Stimulated activated CD4-positive, alpha-beta T cell treated with anti-CD3 and anti-CD28 coated beads, Interleukin-15, amount 100 ng/mL, for 24 hours (primary cell): ENCODE measurements around the gene WDR37.
"Not testable (repeated sequence)": the region's sequence is repeated elsewhere in the genome, so short reads cannot be mapped to it uniquely, and the experiment has no call there.

ENCODE experiments used
- DNase-seq: peaks from one replicate; pipeline ENCODE4 v3.0.0-alpha.2; 2020

The WDR37 gene, protein sequence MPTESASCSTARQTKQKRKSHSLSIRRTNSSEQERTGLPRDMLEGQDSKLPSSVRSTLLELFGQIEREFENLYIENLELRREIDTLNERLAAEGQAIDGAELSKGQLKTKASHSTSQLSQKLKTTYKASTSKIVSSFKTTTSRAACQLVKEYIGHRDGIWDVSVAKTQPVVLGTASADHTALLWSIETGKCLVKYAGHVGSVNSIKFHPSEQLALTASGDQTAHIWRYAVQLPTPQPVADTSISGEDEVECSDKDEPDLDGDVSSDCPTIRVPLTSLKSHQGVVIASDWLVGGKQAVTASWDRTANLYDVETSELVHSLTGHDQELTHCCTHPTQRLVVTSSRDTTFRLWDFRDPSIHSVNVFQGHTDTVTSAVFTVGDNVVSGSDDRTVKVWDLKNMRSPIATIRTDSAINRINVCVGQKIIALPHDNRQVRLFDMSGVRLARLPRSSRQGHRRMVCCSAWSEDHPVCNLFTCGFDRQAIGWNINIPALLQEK

DNA sequence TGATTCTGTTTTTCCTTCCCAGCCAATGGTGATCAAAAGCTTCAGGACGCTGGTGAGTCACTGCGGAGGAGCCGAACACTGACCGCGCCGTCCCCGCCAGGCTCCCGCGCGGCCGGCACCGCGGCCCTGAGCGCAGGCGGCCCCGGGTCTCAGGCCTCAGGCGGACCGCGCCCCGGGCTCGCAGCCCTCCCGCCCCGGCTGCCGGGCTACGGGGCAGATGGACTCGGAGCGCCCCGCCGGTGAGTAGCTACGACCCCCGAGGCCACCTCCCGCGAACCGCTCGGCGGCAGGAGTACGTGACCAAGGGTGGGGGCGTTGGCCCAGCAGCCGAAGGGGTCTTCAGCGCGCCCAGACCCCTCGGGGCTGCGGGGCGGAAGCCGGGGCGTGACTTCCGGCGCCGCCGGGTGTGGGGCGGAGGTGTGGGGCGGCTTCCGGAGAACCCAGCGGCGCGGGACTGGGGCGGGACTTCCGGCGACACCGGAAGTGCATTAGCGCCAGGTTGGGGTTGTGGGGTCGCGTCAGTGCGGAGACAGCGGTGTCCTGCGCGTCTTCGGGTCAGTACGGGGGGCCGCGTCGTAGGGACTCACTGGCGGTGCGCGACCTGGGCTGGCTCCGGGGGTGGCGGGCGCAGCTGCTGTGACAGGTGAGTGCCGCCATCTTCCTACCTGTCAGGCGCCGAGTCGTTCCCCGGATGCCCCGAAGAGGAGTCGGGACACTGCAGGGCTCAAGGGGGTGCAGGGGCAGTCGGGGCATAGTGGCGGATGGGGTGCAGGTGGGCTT is at the start of gene WDR37:
TSS of gene WDR37 (plus strand) at position 60 of the 780 bp plus-strand sequence. CDS start 15,771 bp downstream, outside the sequence.
- DNase-seq: peak; percentile 92

DNA sequence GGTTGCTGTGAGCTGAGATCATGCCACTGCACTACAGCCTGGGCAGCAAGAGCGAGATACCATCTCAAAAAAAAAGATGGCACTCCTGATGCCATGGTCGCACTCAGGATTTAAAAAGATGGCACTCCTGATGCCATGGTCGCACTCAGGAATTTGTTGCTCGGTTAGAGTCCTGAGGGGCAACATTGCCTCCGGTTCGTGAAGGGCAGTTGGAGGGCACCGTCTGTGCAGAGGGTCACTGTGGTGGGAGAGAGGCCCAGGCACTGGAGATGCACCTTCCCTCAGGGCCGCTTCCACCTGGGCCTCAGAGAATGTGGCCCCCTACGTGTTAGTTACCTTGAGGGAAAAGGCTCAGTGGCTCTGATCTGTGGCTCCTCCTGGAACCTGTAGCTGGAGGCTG is 49.6 kb upstream of the WDR37 start:
- no peak for DNase-seq

DNA sequence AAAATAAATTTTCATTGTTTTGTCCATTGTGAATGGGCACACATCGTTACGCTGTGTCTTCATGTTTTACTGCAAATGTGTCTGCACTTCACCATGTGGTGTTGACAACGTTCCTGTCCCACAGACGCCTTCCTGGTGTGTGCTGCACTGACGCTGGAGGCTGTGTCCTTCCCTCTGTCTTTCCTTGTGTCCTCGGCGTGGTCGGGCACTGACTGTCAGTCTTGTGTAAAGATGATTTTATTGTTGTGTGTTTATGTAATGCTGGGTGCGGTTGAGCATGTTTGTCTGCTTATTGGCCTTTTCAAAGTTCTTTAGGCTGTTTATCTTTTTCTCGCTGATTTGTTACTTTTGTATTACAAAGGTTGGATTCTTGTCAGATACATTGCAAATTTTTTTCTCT is 48.6 kb upstream of the WDR37 start:
- DNase-seq: no peak

DNA sequence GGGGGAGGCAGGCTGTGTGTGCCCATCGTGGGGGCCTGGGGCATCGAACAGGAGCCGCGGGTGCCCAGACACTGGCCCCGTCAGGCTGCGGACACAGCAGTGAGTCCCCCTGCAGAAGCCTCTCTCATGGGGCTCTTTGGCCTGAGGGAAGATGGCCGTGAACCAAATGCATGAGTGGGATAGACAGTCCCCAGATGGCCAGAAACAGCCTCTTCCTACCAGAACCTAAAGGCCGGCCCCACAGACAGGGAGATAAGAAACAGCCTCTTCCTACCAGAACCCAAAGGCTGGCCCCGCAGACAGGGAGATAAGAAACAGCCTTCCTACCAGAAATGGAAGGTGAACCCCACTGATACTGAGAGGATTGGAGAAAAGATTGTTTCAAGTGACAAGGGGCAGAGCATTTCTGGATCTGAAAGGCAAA is 47.1 kb upstream of the WDR37 start:
- DNase-seq: no peak

DNA sequence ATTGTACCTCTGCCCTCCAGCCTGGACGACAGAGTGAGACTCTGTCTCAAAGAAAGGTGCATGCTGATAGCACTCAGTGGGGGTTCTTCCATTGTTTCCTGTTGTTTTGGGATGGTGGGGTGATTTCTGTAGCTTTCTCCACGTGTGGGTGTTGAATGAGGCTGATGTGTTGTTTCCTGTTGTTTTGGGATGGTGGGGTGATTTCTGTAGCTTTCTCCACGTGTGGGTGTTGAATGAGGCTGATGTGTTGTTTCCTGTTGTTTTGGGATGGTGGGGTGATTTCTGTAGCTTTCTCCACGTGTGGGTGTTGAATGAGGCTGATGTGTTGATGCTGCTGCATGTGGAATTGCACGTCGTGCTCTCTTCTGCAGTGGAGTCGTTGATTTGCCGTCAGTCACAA is 46.2 kb upstream of the WDR37 start:
- DNase-seq: not testable (repeated sequence)

DNA sequence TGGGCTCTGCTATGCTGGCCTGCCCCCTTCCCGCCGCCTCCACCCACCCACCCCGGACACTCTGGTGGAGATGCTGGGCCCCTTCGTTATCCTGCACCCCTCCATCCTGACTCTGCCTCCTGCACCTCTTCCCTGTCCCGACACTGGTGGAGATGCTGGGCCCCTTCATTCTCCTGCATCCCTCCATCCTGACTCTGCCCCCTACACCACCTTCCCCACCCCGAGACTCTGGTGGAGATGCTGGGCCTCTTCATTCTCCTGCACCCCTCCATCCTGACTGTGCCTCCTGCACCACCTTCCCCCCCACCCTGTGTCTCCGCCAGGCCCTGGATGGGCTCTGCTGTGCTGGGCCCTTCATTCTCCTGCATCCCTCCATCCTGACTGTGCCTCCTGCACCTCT is 45.5 kb upstream of the WDR37 start:
- DNase-seq: no peak

DNA sequence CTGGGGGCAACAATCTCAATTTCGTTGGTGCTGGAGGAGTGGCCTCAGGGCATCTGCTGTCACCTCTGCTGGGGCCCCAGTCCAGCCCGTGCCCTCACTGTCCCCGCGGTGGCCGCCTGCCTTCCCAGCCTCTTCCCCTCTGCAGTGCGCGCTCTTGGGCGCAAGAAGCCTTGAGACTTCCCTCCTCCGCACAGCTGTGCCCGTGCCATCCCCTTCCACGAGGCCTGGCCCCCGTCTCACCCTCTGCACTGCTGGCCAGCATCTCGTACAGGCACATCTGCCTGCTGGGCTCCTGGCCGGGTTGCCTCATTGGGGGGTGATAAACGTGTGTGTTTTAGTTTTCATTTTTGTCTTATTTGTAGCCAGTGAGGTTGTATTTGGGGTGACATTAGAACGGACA is 44.5 kb upstream of the WDR37 start:
- DNase-seq: no peak

DNA sequence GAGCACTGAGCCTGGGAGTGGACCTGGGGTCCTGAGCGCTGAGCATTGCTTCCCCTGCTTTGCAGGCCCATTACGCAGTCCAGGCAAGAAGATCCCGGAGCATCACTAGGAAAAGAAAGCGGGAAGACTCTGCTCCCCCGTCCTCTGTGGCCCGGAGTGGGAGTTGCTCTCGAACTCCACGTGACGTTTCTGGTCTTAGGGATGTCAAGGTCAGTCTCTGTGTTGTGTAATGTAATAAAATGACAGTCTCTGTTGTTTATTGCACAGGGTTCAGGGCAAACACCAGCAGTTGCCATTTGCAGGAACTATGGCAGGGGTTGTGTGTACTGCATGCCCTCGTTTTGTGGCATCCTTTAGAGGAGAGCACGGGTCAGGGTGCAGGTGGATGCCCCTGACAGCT is 40.5 kb upstream of the WDR37 start:
- DNase-seq: no peak

DNA sequence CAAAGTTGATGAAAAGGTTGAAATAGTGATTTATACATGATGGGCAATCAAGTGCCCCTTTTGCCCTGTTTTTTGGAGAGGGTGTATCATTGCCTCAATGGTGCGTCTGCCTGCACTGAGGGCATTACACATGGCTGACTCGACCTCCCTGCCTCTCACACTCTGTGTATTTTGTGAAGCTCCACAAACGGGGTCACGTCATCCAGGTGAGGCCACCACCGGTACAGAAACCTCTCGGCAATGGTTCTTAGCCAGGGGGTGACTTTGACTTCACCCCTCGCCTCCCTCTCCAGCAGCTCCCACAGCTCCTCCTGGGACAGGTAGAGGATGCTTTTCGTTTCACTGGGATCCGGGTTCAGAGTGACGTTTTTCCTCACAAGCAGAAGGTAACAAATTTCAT is 36.8 kb upstream of the WDR37 start:
- no peak for DNase-seq

DNA sequence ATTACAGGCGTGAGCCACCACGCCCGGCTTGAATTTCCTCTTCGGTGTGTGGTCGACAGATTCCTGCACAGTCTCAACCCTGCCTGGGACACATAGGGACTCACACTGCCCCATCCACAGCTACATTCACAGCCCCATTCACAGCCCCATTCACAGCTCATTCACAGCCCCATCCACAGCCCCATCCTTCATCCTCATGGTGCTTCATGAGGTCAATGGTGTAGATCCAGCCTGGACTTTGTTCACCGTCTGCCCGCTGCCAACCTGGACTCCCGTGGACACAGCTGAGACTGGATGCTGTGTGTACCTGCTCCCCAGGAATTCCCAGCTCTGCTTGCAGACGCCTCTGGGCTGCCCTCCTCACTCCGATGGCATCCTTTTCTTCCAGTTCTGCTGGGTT is 35.7 kb upstream of the WDR37 start:
- no peak for DNase-seq

DNA sequence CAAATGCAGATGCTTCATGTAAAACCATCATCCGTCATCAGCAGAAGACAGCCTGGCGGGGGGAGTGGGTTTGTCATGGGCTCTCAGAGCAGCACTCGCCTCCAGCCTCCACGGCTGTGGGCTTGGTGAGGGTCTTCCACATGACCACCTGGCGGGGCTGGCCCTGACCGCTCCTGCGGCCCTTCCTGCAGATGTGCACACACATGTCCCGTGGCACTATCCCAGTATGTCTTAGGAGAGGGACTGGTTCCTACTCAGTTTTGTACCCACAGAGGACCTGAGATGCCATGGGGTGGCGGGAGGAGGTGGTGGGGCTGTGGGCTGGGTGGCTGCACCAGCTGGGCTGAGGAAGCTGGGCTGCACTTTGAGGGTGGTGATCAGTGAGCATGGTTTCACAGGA is 35.2 kb upstream of the WDR37 start:
- no peak for DNase-seq

DNA sequence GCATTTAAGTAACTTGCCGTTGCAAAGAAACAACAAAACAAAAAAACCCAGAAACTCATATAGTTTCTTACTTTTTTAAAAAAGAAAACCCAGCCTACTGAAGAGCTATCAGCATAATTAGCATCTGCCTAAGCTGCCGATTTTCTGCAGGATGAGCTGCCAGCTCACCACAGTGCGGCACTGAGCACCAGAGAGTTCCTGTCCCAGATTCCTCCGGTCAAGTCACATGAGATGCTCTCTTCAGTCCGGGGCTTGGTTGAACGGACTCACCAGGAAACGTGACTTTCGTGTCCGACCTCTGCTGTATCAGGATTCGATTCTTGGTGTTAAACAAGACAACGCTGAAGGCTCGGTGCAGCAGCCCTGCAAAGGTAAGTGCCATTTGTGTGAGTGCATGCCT is 33.8 kb upstream of the WDR37 start:
- no peak for DNase-seq

DNA sequence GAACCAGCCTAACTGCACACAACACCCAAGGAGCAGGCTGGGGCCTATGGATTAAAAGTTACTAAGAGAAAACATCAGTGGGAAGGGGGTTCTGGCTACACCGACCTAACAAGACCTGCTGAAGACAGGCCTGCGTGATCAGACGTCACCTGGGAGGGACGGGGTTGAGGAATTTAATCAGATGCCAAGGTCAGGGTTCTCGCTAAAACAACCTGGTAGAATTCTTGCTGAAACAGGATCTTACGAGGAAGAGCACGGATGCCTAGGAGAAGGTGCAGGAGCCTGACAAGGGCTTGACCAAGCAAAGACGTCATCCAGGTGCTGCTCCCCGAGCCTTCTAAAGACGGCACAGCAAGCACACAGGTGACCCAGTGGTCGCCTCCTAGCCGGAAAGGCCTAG is 32.1 kb upstream of the WDR37 start:
- DNase-seq: no peak

DNA sequence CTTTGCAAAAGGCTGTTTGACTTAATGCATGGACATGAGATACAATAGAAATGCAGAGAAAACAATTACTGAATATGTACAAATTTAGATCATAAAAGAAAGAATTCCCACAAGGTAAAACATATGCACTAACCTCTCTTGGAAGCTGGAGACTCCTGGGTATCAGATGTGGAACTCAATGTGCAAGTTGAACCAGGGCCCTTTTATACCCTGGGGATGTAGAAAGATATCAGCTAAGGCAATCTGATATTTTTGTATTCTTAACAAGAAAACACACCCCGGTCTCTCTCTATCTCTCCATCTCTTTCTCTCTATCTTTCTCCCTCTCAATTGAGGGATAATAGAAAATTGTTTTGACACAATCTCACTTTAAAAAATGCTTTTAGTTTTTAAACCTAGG is 30.5 kb upstream of the WDR37 start, which contains the start of gene IDI2:
TSS of gene IDI2 (minus strand) at position 177 of the 400 bp plus-strand sequence. CDS start 1,136 bp downstream, outside the sequence.
- no peak for DNase-seq

DNA sequence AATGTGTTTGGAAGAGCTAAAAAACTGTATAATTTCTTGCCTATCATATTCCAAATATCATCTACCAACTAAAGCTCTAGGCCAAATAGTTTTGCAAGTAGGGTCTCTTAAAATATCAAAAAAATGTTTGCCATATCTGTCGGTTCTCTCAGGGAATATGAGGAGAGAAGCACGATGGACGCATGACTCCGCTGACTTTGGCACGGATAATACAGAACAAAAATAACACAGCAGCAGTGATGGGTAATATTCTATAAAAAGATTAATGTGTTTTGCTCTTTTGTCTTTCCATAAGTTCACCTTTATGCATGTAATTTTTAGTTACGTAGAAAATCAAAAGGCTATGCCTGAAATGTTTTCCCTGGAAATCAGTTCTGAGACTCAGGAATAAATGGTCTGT is 29.6 kb upstream of the WDR37 start:
- DNase-seq: no peak

DNA sequence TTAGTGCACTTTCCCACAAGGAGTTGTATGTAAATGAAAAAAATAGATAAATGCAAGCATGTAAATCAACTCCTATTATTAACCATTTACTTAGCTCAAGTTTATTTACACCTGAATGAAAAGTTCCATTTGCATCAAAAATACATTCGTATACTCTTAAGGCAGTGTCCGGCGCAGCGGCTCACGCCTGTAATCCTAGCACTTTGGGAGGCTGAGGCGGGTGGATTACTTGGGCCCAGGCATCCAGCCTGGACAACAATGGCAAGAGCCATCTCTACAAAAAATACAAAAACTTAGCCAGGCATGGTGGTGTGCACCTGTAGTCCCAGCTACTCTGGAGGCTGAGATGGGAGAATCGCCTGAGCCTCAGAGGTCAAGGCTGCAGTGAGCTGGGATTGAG is 26.3 kb upstream of the WDR37 start:
- DNase-seq: no peak

DNA sequence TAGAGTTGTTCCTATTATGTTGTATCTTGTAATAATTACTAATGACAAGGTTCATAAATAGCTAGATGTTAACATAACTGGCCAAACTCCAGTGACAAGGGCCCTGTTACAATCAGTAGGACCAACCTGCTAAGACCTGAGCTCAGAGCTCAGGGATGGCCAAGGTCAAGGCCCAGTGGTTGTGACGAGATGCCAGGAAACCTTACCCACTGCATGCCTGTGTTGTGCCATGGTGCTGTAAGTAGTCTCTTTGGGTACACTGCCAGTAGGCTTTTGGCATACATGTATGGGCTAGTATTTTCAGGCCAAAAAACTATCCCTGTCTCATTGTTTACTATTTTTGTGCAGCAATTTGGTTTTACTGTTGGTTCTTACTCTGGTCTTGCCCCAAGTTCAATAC is 22.6 kb upstream of the WDR37 start:
- no peak for DNase-seq

DNA sequence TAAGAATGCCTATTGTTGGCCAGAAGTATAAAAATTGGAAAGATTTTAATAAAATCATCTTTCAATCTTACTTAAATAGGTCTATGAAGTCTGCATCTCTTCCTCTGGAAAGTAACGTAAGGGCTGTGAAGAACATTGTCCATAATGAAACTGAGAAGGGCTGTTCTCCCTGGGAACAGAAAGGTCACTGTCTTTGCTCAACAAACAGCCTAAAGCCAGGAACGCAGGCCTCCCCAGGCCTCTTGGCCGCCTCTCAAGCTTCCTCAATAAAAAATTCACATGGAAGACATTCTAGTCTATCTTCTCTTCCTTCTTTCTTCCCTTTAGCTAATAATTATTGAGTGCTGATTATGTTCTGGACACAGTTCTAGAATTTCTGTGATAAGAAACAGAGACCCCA is 21.4 kb upstream of the WDR37 start:
- no peak for DNase-seq

DNA sequence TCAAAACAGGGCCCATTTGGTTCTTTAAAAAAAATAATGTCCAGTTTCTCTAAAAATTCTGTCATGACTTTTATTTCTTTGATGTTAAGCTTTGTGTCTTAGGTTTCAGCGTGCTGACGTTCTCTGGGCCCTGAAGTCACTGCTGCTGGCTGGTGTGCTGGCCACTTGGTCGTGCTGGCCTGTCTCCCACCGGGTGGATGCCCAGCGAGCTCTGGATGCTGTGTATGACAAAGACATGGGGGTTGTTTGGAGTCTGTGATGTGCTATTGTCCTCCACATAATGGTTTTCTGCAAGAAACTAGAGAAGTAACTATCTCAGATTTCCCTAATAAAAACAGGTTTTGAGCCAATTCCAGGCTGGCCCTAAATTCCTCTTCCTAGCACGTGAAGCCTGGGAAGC is 21.0 kb upstream of the WDR37 start:
- DNase-seq: no peak

DNA sequence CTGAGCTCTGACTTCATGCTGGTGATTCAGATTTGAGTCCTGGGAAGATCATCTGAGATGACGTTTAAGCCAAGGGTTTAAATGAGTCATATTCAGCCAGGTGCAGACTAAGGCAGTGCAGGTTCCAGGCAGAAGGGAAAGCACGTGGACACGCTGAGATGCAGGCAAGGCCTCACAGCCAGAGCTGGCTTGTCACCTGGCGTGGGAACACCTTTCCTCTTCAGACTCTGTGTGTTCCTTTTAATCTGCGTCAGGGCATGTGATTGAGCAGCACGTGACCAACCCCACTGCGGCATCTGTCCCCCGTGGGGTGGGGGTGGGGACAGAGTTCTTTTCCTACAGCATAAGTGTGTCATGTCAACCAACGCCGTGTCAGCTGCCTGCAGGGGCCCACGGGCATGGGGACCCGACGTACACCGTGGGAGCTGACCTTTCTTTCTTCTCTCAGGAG is 19.8 kb upstream of the WDR37 start:
- peak; percentile 38 for DNase-seq

DNA sequence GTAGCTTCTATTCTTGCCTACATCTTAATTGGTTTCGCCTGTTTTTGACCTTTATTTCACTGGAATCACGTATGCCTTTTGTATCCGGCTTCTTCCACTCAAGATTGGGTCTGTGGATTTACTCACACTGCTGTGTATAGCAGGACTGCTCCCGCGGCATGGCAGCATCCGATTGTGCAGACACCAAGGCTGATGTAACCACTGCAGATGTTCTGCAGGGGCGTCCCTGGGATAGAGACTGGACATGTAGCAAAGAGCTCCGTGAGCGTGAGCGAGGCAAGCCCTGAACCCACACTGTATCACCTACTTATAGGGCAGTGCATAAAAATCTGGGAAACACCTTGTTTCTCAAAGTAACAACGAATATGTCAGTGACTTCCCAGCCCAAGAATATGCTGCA is 19.1 kb upstream of the WDR37 start:
- DNase-seq: no peak

DNA sequence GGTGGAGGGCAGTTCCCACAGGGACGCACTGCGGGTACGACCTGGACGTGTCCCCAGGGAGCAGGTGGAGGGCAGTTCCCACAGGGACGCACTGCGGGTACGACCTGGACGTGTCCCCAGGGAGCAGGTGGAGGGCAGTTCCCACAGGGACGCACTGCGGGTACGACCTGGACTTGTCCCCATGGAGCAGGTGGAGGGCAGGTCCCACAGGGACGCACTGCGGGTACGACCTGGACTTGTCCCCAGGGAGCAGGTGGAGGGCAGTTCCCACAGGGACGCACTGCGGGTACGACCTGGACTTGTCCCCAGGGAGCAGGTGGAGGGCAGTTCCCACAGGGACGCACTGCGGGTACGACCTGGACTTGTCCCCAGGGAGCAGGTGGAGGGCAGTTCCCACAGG is 17.4 kb upstream of the WDR37 start:
- DNase-seq: not testable (repeated sequence)

DNA sequence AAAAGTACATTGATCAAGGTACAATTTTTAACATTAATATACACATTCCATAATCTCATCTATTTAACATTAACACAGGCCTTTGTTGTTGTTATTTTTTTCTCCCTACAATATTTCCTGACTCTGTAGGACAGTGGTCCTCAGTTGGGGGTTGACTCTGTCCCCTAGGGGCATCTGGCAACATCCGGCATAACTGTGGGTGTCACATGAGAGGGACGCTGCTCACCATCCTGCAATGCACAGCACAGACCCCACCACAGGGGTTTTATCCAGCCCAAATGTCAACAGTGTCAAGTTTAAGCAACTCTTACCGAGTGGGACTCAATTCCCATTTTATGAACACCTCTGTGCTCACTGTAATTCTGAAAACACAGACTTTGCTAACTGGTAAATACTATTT is 16.1 kb upstream of the WDR37 start:
- no peak for DNase-seq

DNA sequence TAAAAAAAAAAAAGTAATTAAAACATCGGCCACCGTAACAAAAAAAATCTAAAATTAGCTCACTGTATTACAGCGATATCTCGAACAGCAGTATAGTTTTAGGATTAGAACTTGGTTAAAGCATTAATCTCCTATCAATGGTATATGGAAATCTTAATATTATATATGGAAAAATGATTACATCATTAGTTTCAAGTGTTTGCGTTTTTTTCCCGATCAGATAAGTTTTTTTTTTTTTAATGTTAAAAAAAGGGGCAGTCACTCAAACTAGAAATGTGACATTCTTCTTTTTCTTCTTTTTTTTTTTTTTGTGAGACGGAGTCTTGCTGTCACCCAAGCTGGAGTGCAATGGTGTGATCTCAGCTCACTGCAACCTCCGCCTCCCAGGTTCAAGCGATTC is 14.7 kb upstream of the WDR37 start:
- DNase-seq: no peak
